Measurements from ENCODE around the gene ALG10. TPM values are rescaled to one million over a fixed set of nuclear protein-coding genes. Genes with fewer than 3 reads are reported as not detected.

The ALG10 gene, protein sequence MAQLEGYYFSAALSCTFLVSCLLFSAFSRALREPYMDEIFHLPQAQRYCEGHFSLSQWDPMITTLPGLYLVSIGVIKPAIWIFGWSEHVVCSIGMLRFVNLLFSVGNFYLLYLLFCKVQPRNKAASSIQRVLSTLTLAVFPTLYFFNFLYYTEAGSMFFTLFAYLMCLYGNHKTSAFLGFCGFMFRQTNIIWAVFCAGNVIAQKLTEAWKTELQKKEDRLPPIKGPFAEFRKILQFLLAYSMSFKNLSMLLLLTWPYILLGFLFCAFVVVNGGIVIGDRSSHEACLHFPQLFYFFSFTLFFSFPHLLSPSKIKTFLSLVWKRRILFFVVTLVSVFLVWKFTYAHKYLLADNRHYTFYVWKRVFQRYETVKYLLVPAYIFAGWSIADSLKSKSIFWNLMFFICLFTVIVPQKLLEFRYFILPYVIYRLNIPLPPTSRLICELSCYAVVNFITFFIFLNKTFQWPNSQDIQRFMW
- 3.7 and 6.1 TPM in 2 replicates for total RNA-seq

DNA sequence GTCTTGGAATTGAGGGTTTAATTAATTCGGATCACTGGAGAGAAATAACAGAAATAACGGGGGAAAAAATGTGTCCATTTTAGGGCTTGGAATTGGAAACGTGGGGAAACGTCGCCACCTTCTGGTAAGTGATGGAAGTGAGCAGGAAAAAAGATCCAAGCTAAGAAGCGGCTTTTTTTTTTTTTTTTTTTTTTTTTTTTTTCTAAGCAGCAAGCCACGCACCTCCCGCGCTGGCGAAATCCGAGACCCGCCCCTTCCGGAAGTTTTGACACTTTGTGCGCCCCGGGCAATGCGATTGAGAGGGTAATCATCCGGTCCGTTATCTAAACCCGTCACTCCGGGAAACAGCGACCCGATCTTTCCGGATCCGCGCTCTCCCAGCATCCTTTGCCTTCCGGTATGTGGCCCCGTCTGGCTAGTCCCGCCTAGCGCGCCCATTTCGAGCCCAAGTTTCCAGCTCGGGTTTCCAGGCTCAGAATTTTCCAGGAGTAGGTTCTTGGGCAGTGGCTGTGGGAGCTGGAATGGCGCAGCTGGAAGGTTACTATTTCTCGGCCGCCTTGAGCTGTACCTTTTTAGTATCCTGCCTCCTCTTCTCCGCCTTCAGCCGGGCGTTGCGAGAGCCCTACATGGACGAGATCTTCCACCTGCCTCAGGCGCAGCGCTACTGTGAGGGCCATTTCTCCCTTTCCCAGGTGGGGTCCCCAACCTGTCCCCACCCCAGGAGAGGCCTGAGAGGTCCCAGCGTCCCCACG lies at the start of gene ALG10:
ALG10 (plus strand) TSS at position 418 of the 752 bp plus-strand sequence; CDS start at position 522, 104 bp downstream.

Data from smooth muscle cell of bladder (primary cell).